ENCODE data around the gene CITED2.
"Not testable (repeated sequence)": the region's sequence is repeated elsewhere in the genome, so short reads cannot be mapped to it uniquely, and the experiment has no call there.

The CITED2 gene

GRCh38 chr6:139368661-139369060, 5.8 kb downstream of the CITED2 start:
- DNase-seq (ENCODE audit: extremely low spot score, insufficient read length, low read depth) (no peak), FAIRE-seq (no peak)

- no peak for FAIRE-seq
- no peak for DNase-seq (ENCODE audit: extremely low spot score, insufficient read length, low read depth)
These were observed 6.6 kb downstream of the CITED2 start for GRCh38 chr6:139367810-139368351.

- no peak for FAIRE-seq
These were observed 9.5 kb downstream of the CITED2 start for GRCh38 chr6:139364982-139365379.

GRCh38 chr6:139364302-139364981, 10.0 kb downstream of the CITED2 start:
- FAIRE-seq (peak; percentile 74), DNase-seq (ENCODE audit: extremely low spot score, insufficient read length, low read depth) (peak; percentile 37)

More at GRCh38 chr6:139364982-139365379, 9.5 kb downstream of the CITED2 start:
- DNase-seq (ENCODE audit: extremely low spot score, insufficient read length, low read depth): no peak

GRCh38 chr6:139363797-139364196, 10.7 kb downstream of the CITED2 start:
- not testable (repeated sequence) for DNase-seq (ENCODE audit: extremely low spot score, insufficient read length, low read depth); FAIRE-seq

- DNase-seq (ENCODE audit: extremely low spot score, insufficient read length, low read depth); FAIRE-seq: not testable (repeated sequence)
These were observed 11.3 kb downstream of the CITED2 start for GRCh38 chr6:139363123-139363522.

GRCh38 chr6:139361211-139361610, 13.2 kb downstream of the CITED2 start:
- FAIRE-seq (no peak), DNase-seq (ENCODE audit: extremely low spot score, insufficient read length, low read depth) (no peak)

- DNase-seq (ENCODE audit: extremely low spot score, insufficient read length, low read depth): no peak
- no peak for FAIRE-seq
These were observed 17.5 kb downstream of the CITED2 start for GRCh38 chr6:139356924-139357323.

- DNase-seq (ENCODE audit: extremely low spot score, insufficient read length, low read depth): no peak
- no peak for FAIRE-seq
These were observed 18.5 kb downstream of the CITED2 start for GRCh38 chr6:139355777-139356445.

GRCh38 chr6:139355172-139355571, 19.3 kb downstream of the CITED2 start:
- no peak for DNase-seq (ENCODE audit: extremely low spot score, insufficient read length, low read depth)
- FAIRE-seq: no peak

GRCh38 chr6:139354189-139354588, 20.3 kb downstream of the CITED2 start:
- DNase-seq (ENCODE audit: extremely low spot score, insufficient read length, low read depth) (no peak), FAIRE-seq (no peak)

- no peak for DNase-seq (ENCODE audit: extremely low spot score, insufficient read length, low read depth)
- no peak for FAIRE-seq
These were observed 24.9 kb downstream of the CITED2 start for GRCh38 chr6:139349464-139350020.

- FAIRE-seq (no peak), DNase-seq (ENCODE audit: extremely low spot score, insufficient read length, low read depth) (no peak)
These were observed 28.1 kb downstream of the CITED2 start for GRCh38 chr6:139346392-139346791.

GRCh38 chr6:139344186-139344963, 30.1 kb downstream of the CITED2 start:
- no peak for DNase-seq (ENCODE audit: extremely low spot score, insufficient read length, low read depth)
- no peak for FAIRE-seq

GRCh38 chr6:139343052-139343750, 31.2 kb downstream of the CITED2 start:
- FAIRE-seq: no peak
- DNase-seq (ENCODE audit: extremely low spot score, insufficient read length, low read depth): no peak

GRCh38 chr6:139341060-139341459, 33.4 kb downstream of the CITED2 start:
- no peak for DNase-seq (ENCODE audit: extremely low spot score, insufficient read length, low read depth)

GRCh38 chr6:139338795-139339194, 35.7 kb downstream of the CITED2 start:
- no peak for DNase-seq (ENCODE audit: extremely low spot score, insufficient read length, low read depth)
- FAIRE-seq: no peak

More at GRCh38 chr6:139341060-139341459, 33.4 kb downstream of the CITED2 start:
- no peak for FAIRE-seq

GRCh38 chr6:139337830-139338229, 36.6 kb downstream of the CITED2 start:
- FAIRE-seq (no peak), DNase-seq (ENCODE audit: extremely low spot score, insufficient read length, low read depth) (no peak)

GRCh38 chr6:139337001-139337400, 37.4 kb downstream of the CITED2 start:
- no peak for DNase-seq (ENCODE audit: extremely low spot score, insufficient read length, low read depth)
- no peak for FAIRE-seq

GRCh38 chr6:139336488-139336887, 38.0 kb downstream of the CITED2 start:
- no peak for FAIRE-seq
- DNase-seq (ENCODE audit: extremely low spot score, insufficient read length, low read depth): no peak
